Measurements from ENCODE around the gene RPTOR.
"Not testable (repeated sequence)": the region's sequence is repeated elsewhere in the genome, so short reads cannot be mapped to it uniquely, and the experiment has no call there.

The RPTOR gene

DNA sequence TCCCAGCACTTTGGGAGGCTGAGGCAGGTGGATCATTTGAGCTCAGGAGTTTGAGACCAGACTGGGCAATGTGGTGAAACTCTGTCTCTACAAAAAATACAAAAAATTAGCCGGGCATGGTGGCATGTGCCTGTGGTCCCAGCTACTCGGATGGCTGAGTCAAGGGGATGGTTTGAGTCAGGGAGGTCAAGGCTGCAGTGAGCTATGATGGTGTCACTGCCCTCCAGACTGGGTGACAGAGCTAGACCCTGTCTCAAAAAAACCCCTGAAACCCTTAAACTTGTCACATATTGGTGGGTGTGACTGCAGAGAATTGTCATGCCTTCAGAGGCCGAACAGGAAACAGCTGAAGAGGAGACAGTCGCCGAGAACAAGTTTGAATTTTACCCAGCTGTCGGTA lies 13.4 kb downstream of the RPTOR start:
- DNase-seq: no peak

DNA sequence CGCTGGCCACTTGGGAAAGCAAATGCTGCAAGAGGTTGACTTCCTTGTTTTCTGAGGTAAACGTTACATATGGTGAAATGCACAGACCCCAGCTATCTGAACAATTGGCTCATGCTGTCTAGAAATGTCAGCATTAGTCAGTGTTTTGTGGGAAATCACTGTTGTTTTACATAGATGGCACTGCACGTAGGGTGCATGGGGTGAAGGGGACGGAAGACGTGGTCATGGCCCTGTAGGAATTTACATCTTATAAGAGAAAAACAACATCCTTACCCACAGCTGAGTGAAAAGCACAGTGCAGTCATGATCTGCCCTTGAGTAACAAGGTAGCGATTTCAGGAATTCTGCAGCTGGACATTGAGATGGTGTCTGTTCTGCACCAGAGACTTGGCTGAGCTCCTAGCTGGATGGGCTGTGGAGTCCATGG lies 15.2 kb downstream of the RPTOR start:
- DNase-seq: no peak

DNA sequence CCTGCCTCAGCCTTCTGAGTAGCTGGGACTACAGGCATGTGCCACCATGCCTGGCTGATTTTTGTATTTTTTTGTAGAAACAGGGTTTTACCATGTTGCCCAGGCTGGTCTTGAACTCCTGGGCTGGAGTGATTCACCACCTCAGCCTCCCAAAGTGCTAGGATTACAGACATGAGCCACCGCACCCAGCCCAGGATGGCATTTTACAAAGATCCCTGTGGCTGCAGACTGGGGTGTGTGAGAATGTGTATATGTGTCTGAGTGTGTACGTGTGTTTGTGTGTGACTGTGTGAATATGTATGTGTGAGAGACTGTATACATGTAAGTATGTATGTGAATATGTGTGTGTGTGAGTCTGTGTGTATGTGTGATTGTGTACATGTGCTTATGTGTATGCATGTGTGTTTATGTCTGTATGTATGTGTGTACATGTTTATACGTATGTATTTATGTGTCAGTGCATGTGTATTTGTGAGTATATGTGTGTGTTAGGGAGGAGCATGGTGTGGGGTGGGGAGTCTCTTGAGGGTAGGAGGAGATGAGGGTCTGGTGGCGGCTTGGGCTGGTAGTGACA lies 17.0 kb downstream of the RPTOR start:
- no peak for DNase-seq

DNA sequence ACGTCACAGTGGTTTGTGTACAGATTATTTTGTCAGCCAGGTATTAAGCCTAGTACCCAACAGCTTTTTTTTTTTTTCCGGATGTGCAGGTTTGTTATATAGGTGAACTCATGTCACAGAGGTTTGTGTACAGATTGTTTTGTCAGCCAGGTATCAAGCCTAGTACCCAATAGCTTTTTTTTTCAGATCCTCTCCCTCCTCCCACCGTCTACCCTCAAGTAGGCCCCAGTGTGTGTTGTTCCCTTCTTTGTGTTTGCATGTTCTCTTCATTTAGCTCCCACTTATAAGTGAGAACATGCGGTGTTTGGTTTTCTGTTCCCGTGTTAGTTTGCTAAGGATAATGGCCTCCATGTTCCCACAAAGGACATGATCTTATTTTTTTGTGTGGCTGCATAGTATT lies 19.9 kb downstream of the RPTOR start:
- no peak for DNase-seq

DNA sequence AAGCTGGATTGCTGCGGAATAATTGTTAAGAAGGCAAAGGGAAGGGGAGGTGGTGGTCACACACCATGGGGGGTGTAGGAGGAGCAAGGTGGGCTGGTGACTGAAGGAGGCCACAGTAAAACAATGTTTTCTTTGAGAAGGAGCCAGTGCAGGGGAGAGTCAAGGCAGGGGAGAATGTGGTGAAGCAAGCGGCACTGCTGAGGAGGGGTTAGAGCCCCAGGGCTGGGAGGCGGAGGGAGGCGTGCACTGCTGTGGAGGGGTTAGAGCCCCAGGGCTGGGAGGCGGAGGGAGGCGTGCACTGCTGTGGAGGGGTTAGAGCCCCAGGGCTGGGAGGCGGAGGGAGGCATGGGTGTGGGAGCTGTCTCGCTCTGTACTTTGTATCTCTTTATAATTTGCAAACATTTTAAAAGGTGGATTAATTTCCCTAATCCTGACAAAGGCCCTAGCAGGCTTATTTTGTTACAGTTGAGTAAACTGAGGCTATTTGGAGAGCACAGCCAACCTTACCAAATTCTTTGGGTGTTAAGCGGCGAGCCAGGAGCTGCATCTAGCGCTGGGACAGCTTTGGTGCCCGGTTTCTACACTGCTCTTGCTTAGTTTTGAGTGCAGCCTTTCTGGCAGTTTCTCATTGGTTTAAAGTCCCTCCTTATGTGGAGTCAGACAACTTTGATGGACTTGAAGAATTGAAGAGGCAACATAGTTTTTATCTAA lies 20.9 kb downstream of the RPTOR start:
- no peak for DNase-seq

DNA sequence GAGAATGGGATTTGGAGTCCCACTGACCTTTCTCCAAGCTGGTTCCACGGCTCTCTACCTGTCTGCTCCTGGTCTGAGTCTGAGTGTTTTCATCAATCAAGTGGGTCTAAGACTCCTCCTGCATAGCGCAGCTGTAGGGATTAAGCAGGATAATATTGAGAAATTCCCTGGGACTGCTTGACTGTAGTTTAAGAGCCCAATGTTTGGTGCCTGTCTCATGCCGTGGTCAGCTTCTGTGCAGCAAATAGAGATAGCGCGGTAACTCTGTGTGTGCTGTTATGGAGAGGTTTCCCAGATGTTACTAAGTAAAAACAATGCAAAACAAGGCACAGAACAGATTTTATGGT lies 21.4 kb downstream of the RPTOR start:
- DNase-seq: no peak

DNA sequence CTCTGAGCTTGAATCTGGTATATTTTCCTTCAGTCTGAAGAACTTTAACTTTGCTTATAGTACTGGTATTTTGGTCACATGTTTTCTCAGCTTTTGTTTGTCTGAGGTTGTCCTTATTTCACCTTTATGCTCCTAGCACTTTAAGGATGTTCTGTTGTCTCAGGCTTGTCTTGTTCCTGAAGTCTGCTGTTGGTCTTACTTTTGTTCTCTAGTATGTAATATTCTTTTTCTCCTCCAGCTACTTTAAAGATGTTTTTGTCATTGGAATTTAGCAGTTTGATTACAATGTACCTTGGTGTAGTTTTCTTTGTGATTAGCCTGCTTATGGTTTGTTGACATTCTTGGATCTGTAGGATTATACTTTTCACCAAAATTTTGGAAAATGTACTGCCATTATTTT lies 23.6 kb downstream of the RPTOR start:
- no peak for DNase-seq

DNA sequence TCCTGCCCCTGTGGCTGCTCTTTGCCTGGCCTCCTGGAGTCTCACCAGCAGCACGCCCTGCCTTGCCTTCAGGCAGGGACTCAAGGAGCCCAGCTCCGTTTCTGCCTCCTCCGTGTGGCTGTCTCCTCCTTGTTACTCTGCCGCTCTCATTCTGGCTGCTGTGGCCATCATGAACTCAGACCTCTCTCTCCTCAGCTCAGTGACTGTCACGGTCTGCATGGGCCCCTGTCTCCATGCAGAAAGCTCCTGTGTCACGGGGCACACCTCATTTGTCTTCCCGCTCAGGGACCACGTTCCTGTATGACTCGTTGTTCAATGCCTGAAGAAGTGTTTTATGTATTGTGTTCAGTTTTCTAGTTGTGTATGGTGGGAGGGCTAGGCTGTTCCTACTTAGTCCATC lies 25.3 kb downstream of the RPTOR start:
- no peak for DNase-seq

DNA sequence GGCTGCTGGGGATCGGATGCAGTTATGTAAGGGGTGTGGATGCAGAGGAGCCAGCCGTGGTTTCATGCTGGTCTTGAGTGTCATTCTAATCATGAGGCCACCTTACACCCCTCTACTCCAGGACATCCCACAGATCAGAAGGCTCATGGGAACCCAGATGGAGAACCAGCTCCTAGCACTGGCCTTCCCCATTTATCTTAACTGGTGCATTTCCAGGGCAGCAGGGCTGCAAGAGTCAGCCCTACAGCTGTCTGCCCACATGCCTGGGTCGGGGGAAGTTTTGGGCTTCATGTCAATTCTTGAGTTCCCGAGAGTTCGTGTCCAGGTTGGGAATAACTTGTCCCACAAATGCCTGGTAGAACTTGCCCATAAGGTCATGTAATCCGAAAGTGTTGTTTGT lies 29.1 kb downstream of the RPTOR start:
- no peak for DNase-seq

DNA sequence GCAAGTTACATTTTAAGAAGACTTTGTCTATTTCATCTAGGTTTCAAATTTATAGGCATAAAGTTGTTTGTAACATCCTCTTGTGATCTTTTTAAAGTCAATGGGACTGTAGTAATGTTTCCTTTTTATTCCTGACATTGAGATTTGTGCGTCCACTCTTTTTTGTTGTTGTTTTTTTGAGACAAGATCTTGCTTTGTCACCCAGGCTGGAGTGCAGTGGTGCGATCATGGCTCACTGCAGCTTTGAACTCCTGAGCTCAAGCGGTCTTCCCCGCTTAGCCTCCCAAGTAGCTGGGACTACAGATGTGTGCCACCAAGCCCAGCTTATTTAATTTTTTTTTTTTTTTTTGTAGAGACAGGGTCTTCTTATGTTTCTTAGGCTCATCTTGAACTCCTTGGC lies 29.9 kb downstream of the RPTOR start:
- no peak for DNase-seq

DNA sequence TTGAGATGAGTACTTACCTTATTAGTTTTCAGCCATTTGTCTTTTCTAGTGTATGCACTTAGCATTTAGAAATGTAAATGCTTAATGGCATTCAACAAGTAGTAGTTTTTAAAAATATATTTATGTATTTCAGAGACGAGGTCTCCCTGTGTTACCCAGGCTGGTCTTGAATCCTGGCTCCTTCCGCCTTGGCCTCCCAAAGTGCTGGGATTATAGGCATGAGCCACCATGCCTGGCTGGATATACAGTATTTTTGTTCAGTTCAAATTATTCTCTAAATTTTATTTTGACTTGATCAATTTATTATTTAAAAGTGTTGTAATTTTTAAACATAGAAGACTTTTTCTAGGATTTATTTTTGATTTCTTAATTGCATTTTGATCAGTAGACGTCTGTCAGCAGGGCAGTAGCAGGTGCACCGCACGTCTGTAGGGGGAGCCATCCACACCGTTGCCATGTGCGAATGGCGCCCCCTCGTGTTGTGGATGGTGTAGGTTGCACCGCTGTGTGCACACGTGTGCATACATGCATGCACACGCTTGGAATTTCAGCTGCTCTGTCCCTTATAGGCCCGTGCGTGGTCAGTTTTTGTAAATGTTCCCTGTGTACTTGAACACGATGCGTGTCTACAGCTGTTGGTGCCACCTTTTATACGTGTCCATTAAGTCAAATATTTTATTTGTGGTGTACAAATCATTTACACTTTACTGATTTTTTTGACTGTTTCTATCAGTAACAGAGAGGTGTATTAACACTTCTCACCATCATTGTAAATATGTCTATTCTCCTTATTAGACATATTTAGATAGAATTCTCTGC lies 30.6 kb downstream of the RPTOR start:
- DNase-seq: peak; percentile 14

DNA sequence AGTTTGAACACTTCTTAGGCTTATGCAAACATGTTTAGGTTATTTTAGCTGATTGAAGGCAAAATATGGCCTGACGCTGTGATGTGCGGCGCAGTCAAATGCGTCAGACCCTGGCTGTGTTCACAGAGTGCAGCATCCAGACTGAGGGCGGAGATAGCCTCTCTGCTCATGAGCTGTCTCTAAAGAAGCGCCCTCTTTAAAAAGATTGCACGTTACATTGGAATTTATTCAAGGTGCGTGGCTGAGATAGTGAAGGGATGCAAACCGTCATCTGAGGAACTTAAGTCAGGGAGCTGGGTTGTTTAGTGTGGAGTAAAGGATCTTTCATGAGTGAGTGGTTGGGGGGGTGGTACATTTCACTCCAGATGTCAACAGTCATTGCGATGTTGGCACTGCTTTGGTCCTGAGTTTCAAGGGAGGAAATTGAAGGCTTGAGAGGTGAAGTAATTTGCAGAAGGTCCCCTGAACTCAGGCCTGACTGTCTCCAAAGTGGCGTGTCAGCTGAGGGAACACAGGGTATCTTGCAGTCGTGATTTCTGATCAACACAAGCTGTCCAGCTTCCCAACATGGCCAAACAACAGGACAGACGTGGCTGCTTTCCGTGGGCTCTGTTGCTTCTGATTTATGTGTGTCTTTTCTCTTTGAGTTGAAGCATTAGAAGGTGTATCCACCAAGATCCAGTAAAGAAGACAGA lies 33.4 kb downstream of the RPTOR start:
- DNase-seq: no peak

DNA sequence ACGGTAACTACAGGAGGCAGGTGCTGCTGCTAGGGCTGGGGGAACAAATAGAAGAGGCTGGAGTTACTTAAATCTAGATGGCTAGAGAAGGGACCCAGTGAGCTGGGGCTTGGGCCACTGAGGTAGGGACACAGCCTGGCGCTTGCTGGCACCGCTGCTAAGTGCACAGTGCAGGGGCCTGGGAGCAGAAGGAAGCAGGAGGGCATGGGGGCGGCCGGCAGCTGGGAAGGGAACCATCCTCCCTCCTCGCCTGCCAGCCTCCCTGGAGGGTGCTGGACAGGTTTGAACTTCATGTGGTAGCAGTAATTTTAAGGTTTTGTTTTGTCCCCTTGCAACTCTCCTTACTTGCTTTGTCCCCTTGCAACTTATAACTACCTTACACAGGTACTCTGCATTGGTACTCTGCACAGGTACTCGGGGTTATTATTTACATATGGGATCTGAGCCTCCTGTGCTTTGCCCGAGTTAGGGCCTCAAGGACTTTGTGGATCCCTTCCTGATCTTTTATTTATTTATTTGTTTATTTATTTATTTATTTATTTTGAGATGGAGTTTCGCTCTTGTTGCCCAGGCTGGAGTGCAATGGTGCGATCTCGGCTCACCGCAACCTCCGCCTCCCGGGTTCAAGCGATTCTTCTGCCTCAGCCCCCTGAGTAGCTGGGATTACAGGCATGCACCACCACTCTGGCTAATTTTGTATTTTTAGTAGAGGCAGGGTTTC lies 34.2 kb downstream of the RPTOR start:
- DNase-seq: not testable (repeated sequence)

DNA sequence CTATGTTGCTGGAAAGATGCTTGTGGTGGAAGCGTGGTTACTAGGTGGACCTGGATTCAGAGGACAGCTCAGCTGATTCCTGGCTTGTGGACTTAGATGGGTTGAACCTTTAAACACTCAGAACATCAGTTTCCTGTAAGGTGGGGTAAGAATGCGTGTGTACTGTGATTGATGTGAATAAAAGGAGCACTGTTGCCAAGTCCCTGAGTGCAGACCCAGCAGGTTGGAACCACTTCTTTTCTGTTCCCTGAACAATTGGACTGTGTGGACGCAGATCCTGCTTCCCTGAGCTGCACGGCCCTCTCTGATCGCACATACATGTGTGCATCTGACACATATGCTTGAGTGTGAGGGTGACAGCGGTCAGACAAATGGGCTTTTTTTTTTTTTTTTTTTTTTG lies 37.5 kb downstream of the RPTOR start:
- DNase-seq: no peak

DNA sequence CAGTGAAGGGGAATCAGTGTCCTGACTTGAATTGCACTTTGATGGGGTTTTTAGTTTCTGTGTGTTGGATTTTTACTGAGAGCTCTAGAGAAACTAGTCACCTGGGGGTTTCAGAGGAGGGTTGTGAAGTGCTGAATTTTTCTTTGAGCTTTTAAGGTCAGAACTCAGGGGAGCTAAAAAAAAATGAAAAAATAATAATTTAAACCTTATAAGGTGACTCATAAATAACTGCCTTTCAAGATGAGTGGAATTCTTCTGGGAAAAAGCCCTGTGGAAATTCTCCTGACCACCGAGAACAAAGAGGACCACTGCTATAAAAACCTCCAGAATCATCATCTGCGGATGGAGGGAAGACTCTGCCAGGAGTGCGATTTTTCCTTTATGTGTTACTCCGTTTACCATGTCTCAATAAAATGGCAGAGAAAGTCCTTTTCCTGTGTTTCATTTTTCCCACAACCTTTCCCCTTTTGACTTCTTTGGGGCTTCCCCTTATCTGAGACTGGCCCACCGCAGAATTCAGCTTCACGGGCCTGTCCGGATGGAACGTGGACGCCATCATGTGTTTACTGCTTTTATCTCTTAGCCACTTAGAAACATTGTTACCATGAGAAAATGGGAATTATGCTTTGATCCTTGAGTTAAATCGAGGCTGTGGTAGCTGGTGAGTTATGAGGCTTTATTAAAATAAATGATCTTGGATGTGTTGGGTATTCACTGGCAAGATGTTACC lies 39.7 kb downstream of the RPTOR start:
- DNase-seq: no peak

DNA sequence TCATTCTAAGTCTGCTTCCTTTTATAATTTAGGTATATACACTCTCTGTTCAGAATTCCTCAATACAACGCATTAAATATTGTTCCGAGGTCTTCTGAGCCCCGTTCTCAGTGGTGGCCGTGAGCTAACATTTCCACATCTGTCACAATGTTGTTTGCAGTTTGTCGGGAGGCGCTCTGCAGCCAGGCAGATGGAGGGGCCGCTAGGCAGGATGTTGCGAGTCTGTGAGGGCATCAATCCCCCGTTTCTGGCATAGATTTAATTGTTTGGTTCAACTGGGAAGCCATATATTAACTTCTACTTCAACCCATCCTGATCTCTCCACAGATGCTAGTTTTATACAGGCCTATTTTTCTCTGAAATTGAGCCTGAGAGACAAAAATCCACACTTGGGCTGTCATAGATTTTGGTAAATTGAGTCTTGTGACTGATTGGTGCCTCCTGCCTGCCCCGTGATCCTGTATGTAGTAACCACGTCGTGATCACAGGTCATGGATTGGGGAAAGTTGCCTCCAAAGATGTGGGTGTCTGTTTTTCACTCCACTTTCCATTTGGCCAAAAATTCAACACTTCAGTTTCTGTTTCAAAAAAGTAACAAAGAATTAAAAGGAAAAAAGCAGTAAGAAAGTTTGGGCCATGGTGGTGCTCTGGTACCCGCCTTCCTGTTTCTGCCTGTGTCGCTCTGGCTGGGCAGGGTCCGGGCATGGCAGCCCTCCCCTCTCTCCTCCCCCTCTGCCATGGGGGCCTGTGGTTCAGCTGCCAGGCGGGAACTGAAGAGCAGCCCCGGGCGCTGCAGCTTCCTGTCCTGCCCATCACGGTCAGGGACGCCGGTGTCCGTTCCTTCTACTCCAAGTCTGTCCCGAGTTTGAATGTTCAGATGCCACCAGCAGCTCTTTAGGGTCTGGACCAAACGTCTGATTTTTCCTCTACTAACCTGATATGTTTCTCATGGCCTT lies 41.5 kb downstream of the RPTOR start:
- no peak for DNase-seq

DNA sequence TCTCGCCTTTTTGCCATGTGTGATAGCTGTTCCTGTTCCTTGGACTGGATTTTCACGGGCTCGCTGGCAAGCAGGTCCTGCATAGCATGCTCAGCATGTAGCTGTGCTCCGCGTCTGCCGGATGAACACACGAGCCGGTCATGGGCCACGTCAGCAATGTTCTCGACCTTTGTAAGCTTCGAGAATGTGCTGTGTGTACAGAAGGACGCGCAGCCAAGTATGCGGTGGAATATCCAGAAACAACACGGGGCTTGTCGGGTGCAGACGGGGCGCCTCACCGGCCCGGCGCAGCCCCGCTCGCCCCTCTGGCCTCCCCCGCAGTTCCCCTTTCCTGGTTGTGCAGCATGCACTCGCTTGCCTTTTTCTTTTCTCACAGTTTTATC lies 42.2 kb downstream of the RPTOR start:
- no peak for DNase-seq

DNA sequence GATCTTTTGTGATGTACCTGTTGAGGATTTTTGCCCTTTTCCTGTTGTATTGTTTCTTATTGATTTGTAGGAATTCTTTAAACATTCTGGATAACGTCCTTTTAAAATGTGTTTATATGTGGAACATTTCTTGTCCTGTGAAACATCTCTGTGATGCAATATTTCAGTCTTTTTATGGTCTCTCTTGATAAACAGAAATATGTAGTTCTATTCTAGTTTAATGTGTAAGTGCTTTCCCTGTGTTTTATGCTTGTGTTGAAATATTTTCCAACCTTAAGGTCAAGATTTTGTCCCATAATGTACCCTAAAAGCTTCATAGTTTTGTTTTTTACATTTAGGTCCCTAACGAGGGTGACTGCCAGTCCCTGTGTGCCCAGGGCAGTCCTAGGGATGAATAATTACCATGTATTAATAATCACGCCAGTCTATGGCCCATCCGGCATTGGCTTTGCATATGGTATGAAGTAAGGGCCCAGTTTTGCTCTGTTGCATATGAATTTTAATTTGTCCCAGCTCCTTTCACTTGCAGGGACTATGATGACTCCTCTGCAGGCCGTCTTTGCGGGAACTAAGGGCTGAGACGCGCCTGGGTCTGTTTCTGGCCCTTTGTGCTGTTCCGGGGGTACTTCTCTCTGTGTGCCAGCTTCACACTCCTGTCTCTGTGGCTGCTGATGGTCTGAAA lies 44.2 kb downstream of the RPTOR start:
- DNase-seq: no peak

DNA sequence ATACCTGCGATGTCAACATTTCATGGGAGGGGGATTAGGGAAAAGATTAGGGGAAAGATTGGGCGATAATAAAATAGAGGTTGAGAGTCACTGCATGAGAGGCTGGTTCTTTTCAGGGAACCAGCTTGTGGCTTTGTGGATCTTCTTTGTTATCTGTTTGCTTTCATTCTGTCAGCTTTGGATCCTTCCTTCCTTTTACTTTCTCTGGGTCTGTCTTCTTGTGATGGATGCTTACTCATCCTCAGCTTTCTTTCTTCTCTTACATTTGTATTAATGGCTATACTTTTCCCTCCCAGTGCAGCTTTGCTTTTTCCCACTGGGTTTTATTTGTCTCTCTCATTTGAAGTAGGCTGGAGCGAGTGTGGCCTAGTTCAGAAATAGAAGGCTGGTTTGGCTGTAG lies 47.1 kb downstream of the RPTOR start:
- no peak for DNase-seq

DNA sequence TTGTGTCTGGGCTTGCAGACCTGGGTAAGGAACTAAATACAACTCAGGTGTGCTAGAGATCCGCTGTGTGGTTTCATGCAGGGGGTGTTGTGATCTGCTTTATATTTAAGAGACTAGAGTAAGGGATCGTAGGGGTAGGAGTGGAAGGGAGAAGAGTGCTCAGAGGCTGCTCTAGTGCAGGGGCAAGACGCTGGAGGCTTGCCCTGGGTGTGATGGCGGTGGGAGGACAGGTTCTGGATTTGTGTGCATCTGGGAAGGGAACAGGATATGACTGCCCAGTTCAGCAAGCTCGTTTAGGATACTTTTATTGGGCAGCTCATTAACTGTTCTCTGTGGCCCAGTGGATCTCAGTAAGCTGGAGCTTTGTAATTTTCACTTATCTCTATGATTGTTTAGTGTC lies 47.6 kb downstream of the RPTOR start:
- no peak for DNase-seq

Measured in hippocampal formation (tissue), 2 donors.